AG04449 (cell line): Measurements from ENCODE around the gene PPP1CC.

Source experiments
- CTCF ChIA-PET: fragments of 350-600 bp; formaldehyde crosslinking; extraction: SDS; loops from one replicate; lab custom pipeline; 2021; ENCODE audit warnings: antibody characterized with exemption; lab: Yijun Ruan, JAX
- POLR2A ChIA-PET: fragments of 400-600, 350-600 bp; formaldehyde crosslinking; extraction: SDS; loops from one replicate; lab custom pipeline; 2020; ENCODE audit warnings: antibody characterized with exemption, inconsistent platforms; lab: Yijun Ruan, JAX
- DNase-seq: peaks from one replicate; pipeline ENCODE4 v3.0.0-alpha.2; 2010; ENCODE audit warnings: low read depth, low spot score
- H3K4me3 ChIP-seq: 2 replicates; pipeline ENCODE4 v1.5.1; 2011; ENCODE audit warnings: low read depth, mild to moderate bottlenecking, control low read depth, low read length
- CTCF ChIP-seq: IDR thresholded peaks from one replicate; pipeline ENCODE4 v1.5.1; 2011; ENCODE audit warnings: mild to moderate bottlenecking, moderate library complexity, low read length, control low read depth, inconsistent platforms; ENCODE audit not compliant: insufficient read depth; ENCODE audit errors: missing control alignments

PPP1CC gene

GRCh38 chr12:110762891-110763290 is 20.2 kb upstream of the PPP1CC start:
- TF ChIP-seq CTCF, result no peak
- ChIA-PET POLR2A (no interaction called here), CTCF (no interaction called here)

GRCh38 chr12:110760204-110760609 is 17.5 kb upstream of the PPP1CC start:
- TF ChIP-seq CTCF, result no peak
- H3K4me3 ChIP-seq, result no peak overlapping the region
- ChIA-PET CTCF (no interaction called here), POLR2A (no interaction called here)
- no peak for DNase-seq

More at GRCh38 chr12:110762891-110763290, 20.2 kb upstream of the PPP1CC start:
- H3K4me3 ChIP-seq, result no peak overlapping the region
- no peak for DNase-seq

- CTCF ChIA-PET, result no interaction called here
- H3K4me3 ChIP-seq, result no peak overlapping the region
- TF ChIP-seq CTCF, result no peak
- POLR2A ChIA-PET, result no interaction called here
- no peak for DNase-seq
These were observed 16.2 kb upstream of the PPP1CC start for GRCh38 chr12:110758922-110759321.

- ChIA-PET CTCF (interaction anchor here (0.7 kb wide), 1 partner anchor 12 kb away, joined by 3 read pairs; no protein-coding TSS in a partner anchor), POLR2A (no interaction called here)
- no peak for TF ChIP-seq CTCF
- DNase-seq, result no peak
- no peak overlapping the region for H3K4me3 ChIP-seq
These were observed 13.9 kb upstream of the PPP1CC start for GRCh38 chr12:110756611-110757010.

- no peak overlapping the region for H3K4me3 ChIP-seq
- ChIA-PET CTCF (interaction anchor here (0.7 kb wide), 1 partner anchor 12 kb away, joined by 3 read pairs; no protein-coding TSS in a partner anchor), POLR2A (interaction anchor here (0.6 kb wide), 1 partner anchor 11 kb away, joined by 3 read pairs; no protein-coding TSS in a partner anchor)
- no peak for TF ChIP-seq CTCF
- no peak for DNase-seq
These were observed 11.6 kb upstream of the PPP1CC start for GRCh38 chr12:110754101-110754793.

- no peak for DNase-seq
- POLR2A ChIA-PET, result no interaction called here
- CTCF ChIA-PET, result no interaction called here
These were observed 8.2 kb upstream of the PPP1CC start for GRCh38 chr12:110750784-110751461.

More at GRCh38 chr12:110750784-110751461, 8.2 kb upstream of the PPP1CC start:
- no peak for TF ChIP-seq CTCF
- H3K4me3 ChIP-seq, result no peak overlapping the region
